Sigmoid colon (tissue), 7 donors: ENCODE measurements around the gene HEATR9. TPM values are rescaled to one million over a fixed set of nuclear protein-coding genes. Genes with fewer than 3 reads are reported as not detected.
"Not testable (repeated sequence)": the region's sequence is repeated elsewhere in the genome, so short reads cannot be mapped to it uniquely, and the experiment has no call there.

Source experiments
- DNase-seq: peaks from one replicate; pipeline ENCODE4 v3.0.0-alpha.2; 2019
- H3K27ac ChIP-seq, 4 donors: fragments of 200-600 bp; sonication (generic); one replicate each; pipeline ENCODE4 v1.5.1; 2016 to 2019; ENCODE audit warnings: mild to moderate bottlenecking in 1 of 4
- H3K27me3 ChIP-seq, 3 donors: fragments of 200-600 bp; sonication (generic); one replicate each; pipeline ENCODE4 v1.5.1; 2019; ENCODE audit warnings: mild to moderate bottlenecking in 1 of 3
- H3K36me3 ChIP-seq, 4 donors: fragments of 200-600 bp; sonication (generic); one replicate each; pipeline ENCODE4 v1.5.1; 2016 to 2019
- H3K4me1 ChIP-seq, 4 donors: fragments of 200-600 bp; sonication (generic); one replicate each; pipeline ENCODE4 v1.5.1; 2017 to 2019
- H3K4me3 ChIP-seq, 4 donors: fragments of 200-600 bp; sonication (generic); one replicate each; pipeline ENCODE4 v1.5.1; 2017 to 2019; ENCODE audit warnings: mild to moderate bottlenecking in 2 of 4, moderate library complexity in 1 of 4
- H3K9me3 ChIP-seq, 4 donors: fragments of 200-600 bp in 3 of 4; sonication (generic) in 3 of 4; one replicate each; pipeline versions ENCODE4 v1.5.1 to v1.6.1; 2013 to 2019
- CTCF ChIP-seq, 4 experiments: fragments of 450-650 bp in 3 of 4; fragments of 200-600 bp in 1 of 4; IDR thresholded peaks; one replicate each; pipeline ENCODE4 v1.5.1; 2016 to 2019; ENCODE audit warnings: antibody characterized with exemption in 4 of 4, mild to moderate bottlenecking in 3 of 4, moderate library complexity in 2 of 4
- EP300 ChIP-seq, 4 donors: sonication (generic); formaldehyde crosslinking; IDR thresholded peaks; one replicate each; pipeline ENCODE4 v1.6.1; 2017; ENCODE audit warnings: antibody characterized with exemption in 4 of 4
- POLR2A ChIP-seq, 2 donors: fragments of 450-650 bp; IDR thresholded peaks; one replicate each; pipeline ENCODE4 v1.6.1; 2016; ENCODE audit warnings: antibody characterized with exemption in 2 of 2, mild to moderate bottlenecking in 2 of 2, moderate library complexity in 2 of 2
- POLR2AphosphoS5 ChIP-seq, 4 donors: sonication (generic); formaldehyde crosslinking; IDR thresholded peaks; one replicate each; pipeline ENCODE4 v1.6.1; 2017; ENCODE audit warnings: antibody characterized with exemption in 4 of 4
- WGBS, 2 donors: extraction: QIAGEN DNeasy Blood & Tissue Kit; methylation state at CpG; one replicate each; pipeline ENCODE4 v1.1.7; 2013; 5-methylcytosine and 5-hydroxymethylcytosine counted together
- intact Hi-C: fragments of 100-400 bp; cut with DNase I; formaldehyde crosslinking; loops from one replicate; pipeline ENCODE4 v1.15.1; 2023
- polyA plus RNA-seq, 3 donors: library from polyadenylated mRNA; stranded (reverse); fragments of 200-250 nt; gene quantifications; one replicate each; pipeline ENCODE4 v1.2.3, GENCODE V29; 2013
- total RNA-seq, 4 donors: library from RNA; depleted of rRNA; stranded (reverse); fragments of >200 nt; gene quantifications; one replicate each; pipeline ENCODE4 v1.1.0, GENCODE V29; 2016
- donor health status: healthy with polysubstance abuse.
- donor health status: Bipolar disorder and iron deficiency.
- donor health status: healthy.

The HEATR9 gene
- total and polyA plus RNA-seq, 7 donors, result 0.06 TPM; not detected in 6

DNA sequence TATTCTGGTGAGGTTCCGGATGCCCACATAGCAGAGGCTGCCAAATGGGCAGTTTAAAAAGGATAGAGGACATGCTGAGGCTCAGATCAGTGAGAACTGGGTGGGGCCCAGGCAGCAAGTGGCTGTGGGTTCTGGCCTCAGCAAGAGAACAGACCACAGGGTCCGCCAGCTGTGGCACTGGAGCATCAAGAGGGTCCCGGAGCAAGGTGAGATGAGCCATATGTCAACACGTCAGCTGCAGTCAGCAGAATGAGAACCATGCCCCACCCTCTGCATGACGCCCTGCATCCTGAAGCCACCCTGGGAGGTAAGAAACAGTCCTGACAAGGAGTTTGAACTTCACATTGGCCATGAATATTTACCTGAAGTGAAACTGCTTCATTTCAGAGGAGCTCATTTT lies 31.6 kb upstream of the HEATR9 start:
- H3K27ac ChIP-seq, result no peak overlapping the region
- no peak overlapping the region for H3K4me3 ChIP-seq
- no peaks in the 10 kb centered on the region for H3K36me3 ChIP-seq
- WGBS, 2 donors, result 64 to 66% methylated on average over 5 of the region's 5 CpGs
- intact Hi-C loops, result no loop called here
- no peak for DNase-seq
- no peak for TF ChIP-seq POLR2A (IDR thresholded peaks at IDR 0.05)
- TF ChIP-seq EP300 (IDR thresholded peaks at IDR 0.05), result no peak
- H3K9me3 ChIP-seq, result no peaks in the 10 kb centered on the region
- H3K27me3 ChIP-seq, result no peaks in the 10 kb centered on the region
- H3K4me1 ChIP-seq, result no peaks in the 10 kb centered on the region

DNA sequence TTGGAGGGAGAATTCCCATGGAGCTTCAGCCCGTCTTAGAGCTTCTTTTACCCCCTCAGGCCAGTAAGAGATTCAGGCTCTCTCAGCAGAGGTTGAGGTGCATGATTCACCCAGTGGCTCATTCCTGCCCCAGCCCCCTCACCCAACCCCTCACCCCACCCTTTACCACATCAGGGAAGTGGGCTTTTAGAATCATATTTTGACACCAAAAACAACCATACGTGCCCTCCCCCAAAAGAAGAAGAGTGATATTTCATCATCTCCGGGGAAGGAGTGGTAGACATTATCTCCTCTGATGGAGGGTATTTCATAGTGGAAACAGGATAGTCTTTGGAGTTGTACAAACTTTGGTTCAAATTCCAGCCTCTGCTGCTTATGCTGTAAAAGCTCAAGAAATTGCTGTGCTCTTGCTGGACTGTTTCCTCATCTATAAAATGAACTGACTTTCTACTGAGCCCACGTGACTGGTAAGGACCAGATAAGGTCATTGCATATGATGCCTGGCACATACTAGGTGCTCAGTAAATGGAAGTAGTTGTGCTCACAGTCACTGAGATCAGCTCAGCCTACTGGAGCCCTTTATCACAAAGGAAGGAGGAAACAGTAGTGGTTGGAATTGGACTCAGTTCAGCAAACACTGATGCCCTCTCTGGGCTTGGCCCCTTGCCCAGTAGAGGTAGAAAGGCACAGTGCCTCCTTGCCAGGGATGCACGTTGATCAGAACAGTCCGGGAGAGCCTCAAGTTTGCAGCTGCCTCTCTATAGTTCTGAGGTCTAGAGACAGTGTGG lies 29.8 kb upstream of the HEATR9 start:
- 41 to 54% methylated on average over 6 of the region's 6 CpGs for WGBS, 2 donors
- H3K27me3 ChIP-seq, result no peaks in the 10 kb centered on the region
- no peak overlapping the region for H3K4me3 ChIP-seq
- no peaks in the 10 kb centered on the region for H3K4me1 ChIP-seq
- no peak overlapping the region for H3K27ac ChIP-seq
- no peak for DNase-seq
- no peaks in the 10 kb centered on the region for H3K36me3 ChIP-seq
- no peaks in the 10 kb centered on the region for H3K9me3 ChIP-seq
- intact Hi-C loops, result no loop called here
- TF ChIP-seq POLR2AphosphoS5 (IDR thresholded peaks at IDR 0.05) (no peak), EP300 (IDR thresholded peaks at IDR 0.05) (no peak), CTCF (IDR thresholded peaks at IDR 0.05) (no peak), POLR2A (IDR thresholded peaks at IDR 0.05) (no peak)

DNA sequence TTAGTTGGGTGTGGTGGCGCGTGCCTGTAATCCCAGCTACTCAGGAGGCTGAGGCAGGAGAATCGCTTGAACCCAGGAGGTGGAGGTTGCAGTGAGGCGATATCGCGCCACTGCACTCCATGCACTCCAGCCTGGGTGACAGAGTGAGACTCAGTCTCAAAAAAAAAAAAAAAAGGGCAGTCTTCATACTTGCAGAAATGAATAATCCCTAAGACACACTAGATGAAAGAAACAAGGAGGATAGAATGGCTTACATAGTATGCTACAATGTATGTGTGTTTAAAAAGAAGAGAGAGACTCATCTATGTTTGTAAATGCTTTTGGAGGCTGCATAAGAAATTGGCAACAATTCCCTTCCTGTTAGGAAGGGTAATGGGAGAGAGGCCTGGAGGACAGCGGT lies 29.1 kb upstream of the HEATR9 start:
- DNase-seq, H3K27me3 ChIP-seq, intact Hi-C loops, H3K4me1 ChIP-seq, H3K27ac ChIP-seq, H3K9me3 ChIP-seq, H3K36me3 ChIP-seq, H3K4me3 ChIP-seq: not testable (repeated sequence)
- WGBS, 2 donors, result 97 to 98% methylated on average over 7 of the region's 7 CpGs

- Histone ChIP-seq H3K4me3 (no peak overlapping the region), H3K27me3 (no peaks in the 10 kb centered on the region), H3K4me1 (no peaks in the 10 kb centered on the region), H3K27ac (no peak overlapping the region), H3K36me3 (no peaks in the 10 kb centered on the region), H3K9me3 (no peaks in the 10 kb centered on the region)
- 67 to 89% methylated on average over 14 of the region's 14 CpGs for WGBS, 2 donors
- no peak for DNase-seq
- intact Hi-C loops, result no loop called here
- TF ChIP-seq CTCF (IDR thresholded peaks at IDR 0.05) (no peak), POLR2A (IDR thresholded peaks at IDR 0.05) (no peak), EP300 (IDR thresholded peaks at IDR 0.05) (no peak), POLR2AphosphoS5 (IDR thresholded peaks at IDR 0.05) (no peak)
Observed at GRCh38 chr17:35895636-35896587, 27.2 kb upstream of the HEATR9 start.

- Histone ChIP-seq H3K27ac (no peak overlapping the region), H3K4me1 (no peaks in the 10 kb centered on the region), H3K27me3 (no peaks in the 10 kb centered on the region), H3K4me3 (no peak overlapping the region), H3K36me3 (no peaks in the 10 kb centered on the region), H3K9me3 (no peaks in the 10 kb centered on the region)
- no peak for DNase-seq
- intact Hi-C loops, result no loop called here
- 93 to 94% methylated on average over 7 of the region's 7 CpGs for WGBS, 2 donors
- no peak for TF ChIP-seq POLR2A (IDR thresholded peaks at IDR 0.05)
- no peak for TF ChIP-seq EP300 (IDR thresholded peaks at IDR 0.05)
- TF ChIP-seq POLR2AphosphoS5 (IDR thresholded peaks at IDR 0.05), result no peak
- TF ChIP-seq CTCF (IDR thresholded peaks at IDR 0.05), result no peak
Observed at GRCh38 chr17:35894206-35894605, 25.5 kb upstream of the HEATR9 start.
